Neural progenitor cell (in vitro differentiated cells): ENCODE data around the gene KCNAB1. TPM values are rescaled to one million over a fixed set of nuclear protein-coding genes. Genes with fewer than 3 reads are reported as not detected.

Source experiments
- DNase-seq: peaks from one replicate; pipeline ENCODE4 v3.0.0-alpha.2; 2016; ENCODE audit warnings: low spot score
- H2AFZ ChIP-seq: fragments of 200-600 bp; sonication (generic); replicated peaks from 2 replicates; pipeline ENCODE4 v1.6.1; 2016; ENCODE audit warnings: antibody characterized with exemption
- H3F3A ChIP-seq: fragments of 200-600 bp; sonication (generic); 2 replicates; pipeline ENCODE4 v1.6.1; 2016; ENCODE audit warnings: antibody characterized with exemption, low read depth
- H3K27ac ChIP-seq: fragments of 200-600 bp; sonication (generic); 2 replicates; pipeline ENCODE4 v1.5.1; 2016; ENCODE audit warnings: mild to moderate bottlenecking
- H3K27me3 ChIP-seq: fragments of 200-600 bp; sonication (generic); 2 replicates; pipeline ENCODE4 v1.6.1; 2016; ENCODE audit warnings: mild to moderate bottlenecking, moderate library complexity
- H3K36me3 ChIP-seq: fragments of 200-600 bp; sonication (generic); 2 replicates; pipeline ENCODE4 v1.5.1; 2016
- H3K4me1 ChIP-seq: fragments of 200-600 bp; sonication (generic); 2 replicates; pipeline ENCODE4 v1.6.1; 2016; ENCODE audit warnings: mixed run types
- H3K4me2 ChIP-seq: fragments of 200-600 bp; sonication (generic); 2 replicates; pipeline ENCODE4 v1.6.1; 2016
- H3K4me3 ChIP-seq: fragments of 200-600 bp; sonication (generic); 2 replicates; pipeline ENCODE4 v1.5.1; 2016
- H3K79me2 ChIP-seq: fragments of 200-600 bp; sonication (generic); 2 replicates; pipeline ENCODE4 v1.6.1; 2016; ENCODE audit warnings: low read depth
- H3K9ac ChIP-seq: fragments of 200-600 bp; sonication (generic); 2 replicates; pipeline ENCODE4 v1.6.1; 2016
- H3K9me3 ChIP-seq: fragments of 200-600 bp; sonication (generic); 2 replicates; pipeline ENCODE4 v1.5.1; 2016; ENCODE audit warnings: low read depth
- H4K20me1 ChIP-seq: fragments of 200-600 bp; sonication (generic); 2 replicates; pipeline ENCODE4 v1.6.1; 2016; ENCODE audit warnings: low read depth
- H3K27ac Mint-ChIP-seq: 3 replicates; pipeline ENCODE4 v1.8.0; 2021; ENCODE audit warnings: mixed read lengths
- H3K27me3 Mint-ChIP-seq: 2 replicates; pipeline ENCODE4 v1.8.0; 2022; ENCODE audit warnings: low read depth, mild to moderate bottlenecking, inconsistent platforms, moderate library complexity, mixed read lengths; ENCODE audit not compliant: insufficient read depth
- H3K36me3 Mint-ChIP-seq: 3 replicates; pipeline ENCODE4 v1.8.0; 2021; ENCODE audit warnings: mixed read lengths
- H3K4me1 Mint-ChIP-seq: 3 replicates; pipeline ENCODE4 v1.8.0; 2021; ENCODE audit warnings: mixed read lengths
- H3K4me3 Mint-ChIP-seq: 3 replicates; pipeline ENCODE4 v1.8.0; 2021; ENCODE audit warnings: mild to moderate bottlenecking, moderate library complexity, mixed read lengths
- H3K9me3 Mint-ChIP-seq: 3 replicates; pipeline ENCODE4 v1.8.0; 2020; ENCODE audit warnings: mixed read lengths
- EZH2 ChIP-seq: fragments of 200-600 bp; sonication (generic); IDR thresholded peaks from 2 replicates; pipeline ENCODE4 v1.6.1; 2017; ENCODE audit warnings: antibody characterized with exemption, mild to moderate bottlenecking, moderate library complexity
- EZH2phosphoT487 ChIP-seq: fragments of 200-600 bp; sonication (generic); IDR thresholded peaks from 2 replicates; pipeline ENCODE4 v1.6.1; 2017; ENCODE audit warnings: antibody characterized with exemption
- total RNA-seq: library from RNA; depleted of rRNA; stranded (reverse); fragments of >200 nt; gene quantifications from 2 replicates; pipeline ENCODE4 v1.2.3, GENCODE V29; 2015; ENCODE audit warnings: low replicate concordance
- TF ChIP-seq, protein P1 (sequence below): fragments of 200-600 bp; sonication (generic); IDR thresholded peaks from 2 replicates; pipeline ENCODE4 v1.5.1; 2017; ENCODE audit warnings: antibody characterized with exemption, mild to moderate bottlenecking

Gene KCNAB1
- total RNA-seq, 1 donor from 2014 or later = 0.24 TPM

DNA sequence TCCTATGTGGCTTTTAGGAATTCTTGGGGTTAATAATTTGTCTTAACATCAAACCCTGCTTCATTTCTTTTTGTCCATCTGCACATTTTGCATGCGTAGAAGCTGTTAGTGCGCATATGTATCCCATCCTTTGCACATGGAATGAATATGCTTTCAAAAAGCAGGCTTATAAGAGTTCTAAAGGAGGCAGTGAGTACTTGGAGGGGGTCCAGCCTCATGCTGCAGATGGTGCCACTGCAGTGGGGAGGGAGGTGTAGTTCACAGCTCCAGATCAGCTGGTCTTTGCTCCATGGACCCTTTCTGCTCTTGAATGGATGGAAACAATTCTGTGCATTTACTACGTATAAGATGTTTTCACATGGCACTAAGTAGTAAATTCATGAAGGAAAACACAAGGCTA is 455.3 kb downstream of the KCNAB1 start:
- Histone ChIP-seq H2AFZ (no peak overlapping the region), H4K20me1 (no peaks in the 10 kb centered on the region), H3K27me3 (no peaks in the 10 kb centered on the region), H3K4me2 (no peak overlapping the region), H3K4me3 (no peak overlapping the region), H3K4me1 (no peaks in the 10 kb centered on the region), H3F3A (no peaks in the 10 kb centered on the region), H3K9me3 (no peaks in the 10 kb centered on the region), H3K9ac (no peak overlapping the region), H3K36me3 (no peaks in the 10 kb centered on the region), H3K79me2 (no peaks in the 10 kb centered on the region), H3K27ac (no peak overlapping the region)
- TF ChIP-seq, protein P1, sequence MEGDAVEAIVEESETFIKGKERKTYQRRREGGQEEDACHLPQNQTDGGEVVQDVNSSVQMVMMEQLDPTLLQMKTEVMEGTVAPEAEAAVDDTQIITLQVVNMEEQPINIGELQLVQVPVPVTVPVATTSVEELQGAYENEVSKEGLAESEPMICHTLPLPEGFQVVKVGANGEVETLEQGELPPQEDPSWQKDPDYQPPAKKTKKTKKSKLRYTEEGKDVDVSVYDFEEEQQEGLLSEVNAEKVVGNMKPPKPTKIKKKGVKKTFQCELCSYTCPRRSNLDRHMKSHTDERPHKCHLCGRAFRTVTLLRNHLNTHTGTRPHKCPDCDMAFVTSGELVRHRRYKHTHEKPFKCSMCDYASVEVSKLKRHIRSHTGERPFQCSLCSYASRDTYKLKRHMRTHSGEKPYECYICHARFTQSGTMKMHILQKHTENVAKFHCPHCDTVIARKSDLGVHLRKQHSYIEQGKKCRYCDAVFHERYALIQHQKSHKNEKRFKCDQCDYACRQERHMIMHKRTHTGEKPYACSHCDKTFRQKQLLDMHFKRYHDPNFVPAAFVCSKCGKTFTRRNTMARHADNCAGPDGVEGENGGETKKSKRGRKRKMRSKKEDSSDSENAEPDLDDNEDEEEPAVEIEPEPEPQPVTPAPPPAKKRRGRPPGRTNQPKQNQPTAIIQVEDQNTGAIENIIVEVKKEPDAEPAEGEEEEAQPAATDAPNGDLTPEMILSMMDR = no peak
- H3K4me1 Mint-ChIP-seq = no peaks in the 10 kb centered on the region
- H3K27me3 Mint-ChIP-seq = no peaks in the 10 kb centered on the region
- no peak overlapping the region for H3K27ac Mint-ChIP-seq
- DNase-seq = no peak
- H3K4me3 Mint-ChIP-seq = no peak overlapping the region
- no peaks in the 10 kb centered on the region for H3K9me3 Mint-ChIP-seq
- no peaks in the 10 kb centered on the region for H3K36me3 Mint-ChIP-seq

DNA sequence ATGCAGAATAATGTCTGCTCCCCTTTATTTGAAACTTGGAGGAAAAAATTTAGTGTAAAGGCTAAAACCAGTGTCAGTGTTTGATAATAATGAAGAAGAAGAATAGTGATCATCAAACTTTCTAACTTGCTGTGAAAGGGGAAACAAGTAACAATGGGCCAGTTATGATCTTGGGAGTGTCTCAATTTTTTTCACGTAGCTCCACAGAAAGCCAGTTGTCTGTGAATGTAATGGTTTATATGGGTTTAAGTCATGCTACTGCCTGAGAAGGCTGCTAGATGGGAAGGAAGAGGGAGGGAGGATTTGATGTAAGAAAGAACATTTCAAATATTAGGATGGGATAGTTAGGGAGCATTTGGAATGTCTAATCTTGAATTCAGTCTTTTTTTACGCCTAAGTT is 455.7 kb downstream of the KCNAB1 start:
- no peaks in the 10 kb centered on the region for H4K20me1 ChIP-seq
- H3K9me3 ChIP-seq = no peaks in the 10 kb centered on the region
- no peaks in the 10 kb centered on the region for H3K27me3 ChIP-seq
- no peaks in the 10 kb centered on the region for H3K4me1 ChIP-seq
- H3F3A ChIP-seq = no peaks in the 10 kb centered on the region
- no peak overlapping the region for H3K4me3 Mint-ChIP-seq
- no peaks in the 10 kb centered on the region for H3K36me3 Mint-ChIP-seq
- H3K4me2 ChIP-seq = no peak overlapping the region
- H3K27ac Mint-ChIP-seq = no peak overlapping the region
- H3K9ac ChIP-seq = no peak overlapping the region
- no peaks in the 10 kb centered on the region for H3K79me2 ChIP-seq
- H3K4me3 ChIP-seq = no peak overlapping the region
- no peaks in the 10 kb centered on the region for H3K4me1 Mint-ChIP-seq
- H2AFZ ChIP-seq = no peak overlapping the region
- TF ChIP-seq, protein P1 = no peak
- TF ChIP-seq EZH2 (no peak), EZH2phosphoT487 (no peak)
- H3K27me3 Mint-ChIP-seq = no peaks in the 10 kb centered on the region
- H3K27ac ChIP-seq = no peak overlapping the region
- no peak for DNase-seq
- H3K36me3 ChIP-seq = no peaks in the 10 kb centered on the region
- no peaks in the 10 kb centered on the region for H3K9me3 Mint-ChIP-seq

DNA sequence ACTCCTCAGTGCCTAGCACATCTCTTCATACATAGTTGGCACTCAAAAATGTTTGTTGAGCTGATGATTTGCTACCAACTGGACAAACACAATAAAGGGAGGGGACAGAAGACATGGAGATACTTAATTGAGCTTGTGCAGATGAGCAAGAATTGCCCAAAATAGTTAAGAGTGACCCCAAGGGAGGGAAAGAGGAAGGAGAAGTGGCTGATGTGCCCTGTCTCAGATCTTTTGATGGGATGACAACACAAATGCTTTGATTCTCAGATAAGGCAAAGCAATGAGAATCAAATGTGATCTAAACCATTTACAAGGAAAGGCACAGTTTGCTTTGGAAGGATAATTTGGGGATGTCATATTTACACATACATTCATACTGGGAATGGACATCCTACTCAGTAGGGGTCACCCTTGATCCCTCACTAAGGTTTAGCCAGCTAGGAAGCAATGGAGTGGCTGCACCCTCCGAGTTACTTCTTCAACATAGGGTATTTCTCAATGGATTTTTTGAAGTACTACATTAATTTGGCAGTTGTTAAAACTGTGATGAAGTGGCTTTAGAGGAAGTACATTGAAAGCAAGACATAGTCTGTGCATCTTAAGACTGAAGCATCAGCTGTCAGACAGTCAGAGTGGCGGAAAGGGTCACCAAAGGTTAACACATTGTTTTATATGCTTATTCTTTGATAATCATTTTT is 456.4 kb downstream of the KCNAB1 start:
- no peak overlapping the region for H3K27ac ChIP-seq
- no peak overlapping the region for H3K4me2 ChIP-seq
- no peaks in the 10 kb centered on the region for H3K27me3 ChIP-seq
- Mint-ChIP-seq H3K4me3 (no peak overlapping the region), H3K27me3 (no peaks in the 10 kb centered on the region), H3K4me1 (no peaks in the 10 kb centered on the region), H3K27ac (no peak overlapping the region), H3K36me3 (no peaks in the 10 kb centered on the region), H3K9me3 (no peaks in the 10 kb centered on the region)
- DNase-seq = no peak
- no peaks in the 10 kb centered on the region for H3K79me2 ChIP-seq
- H3K4me1 ChIP-seq = no peaks in the 10 kb centered on the region
- no peak overlapping the region for H3K9ac ChIP-seq
- no peaks in the 10 kb centered on the region for H3F3A ChIP-seq
- no peaks in the 10 kb centered on the region for H3K9me3 ChIP-seq
- TF ChIP-seq EZH2 (no peak), EZH2phosphoT487 (no peak)
- TF ChIP-seq, protein P1 = no peak
- H3K4me3 ChIP-seq = no peak overlapping the region
- H2AFZ ChIP-seq = no peak overlapping the region
- H4K20me1 ChIP-seq = no peaks in the 10 kb centered on the region
- no peaks in the 10 kb centered on the region for H3K36me3 ChIP-seq
